Stimulated activated memory B cell treated with anti-CD40 and anti-IgM and Interleukin-4, amounts not matched to agents 10 μg/mL and 1 μg/mL and 100 μg/mL, for 72 hours (primary cell): ENCODE results near the gene PSME1.
"Not testable (repeated sequence)": the region's sequence is repeated elsewhere in the genome, so short reads cannot be mapped to it uniquely, and the experiment has no call there.

Experiments used
- ATAC-seq: fragments of 150-1000 bp; cut with Tn5 transposase; 2 replicates; pipeline ENCODE4 v1.10.0; 2021
- H3K27ac Mint-ChIP-seq: one replicate; pipeline ENCODE4 v1.8.0; 2022; ENCODE audit warnings: mild to moderate bottlenecking, mixed read lengths
- H3K27me3 Mint-ChIP-seq: one replicate; pipeline ENCODE4 v1.8.0; 2022; ENCODE audit warnings: mixed read lengths
- H3K36me3 Mint-ChIP-seq: one replicate; pipeline ENCODE4 v1.8.0; 2022; ENCODE audit warnings: mixed read lengths
- H3K4me1 Mint-ChIP-seq: one replicate; pipeline ENCODE4 v1.8.0; 2022; ENCODE audit warnings: mixed read lengths
- H3K4me3 Mint-ChIP-seq: one replicate; pipeline ENCODE4 v1.8.0; 2022; ENCODE audit warnings: mild to moderate bottlenecking, moderate library complexity, mixed read lengths
- H3K9me3 Mint-ChIP-seq: one replicate; pipeline ENCODE4 v1.8.0; 2022; ENCODE audit warnings: mixed read lengths

The PSME1 gene

DNA sequence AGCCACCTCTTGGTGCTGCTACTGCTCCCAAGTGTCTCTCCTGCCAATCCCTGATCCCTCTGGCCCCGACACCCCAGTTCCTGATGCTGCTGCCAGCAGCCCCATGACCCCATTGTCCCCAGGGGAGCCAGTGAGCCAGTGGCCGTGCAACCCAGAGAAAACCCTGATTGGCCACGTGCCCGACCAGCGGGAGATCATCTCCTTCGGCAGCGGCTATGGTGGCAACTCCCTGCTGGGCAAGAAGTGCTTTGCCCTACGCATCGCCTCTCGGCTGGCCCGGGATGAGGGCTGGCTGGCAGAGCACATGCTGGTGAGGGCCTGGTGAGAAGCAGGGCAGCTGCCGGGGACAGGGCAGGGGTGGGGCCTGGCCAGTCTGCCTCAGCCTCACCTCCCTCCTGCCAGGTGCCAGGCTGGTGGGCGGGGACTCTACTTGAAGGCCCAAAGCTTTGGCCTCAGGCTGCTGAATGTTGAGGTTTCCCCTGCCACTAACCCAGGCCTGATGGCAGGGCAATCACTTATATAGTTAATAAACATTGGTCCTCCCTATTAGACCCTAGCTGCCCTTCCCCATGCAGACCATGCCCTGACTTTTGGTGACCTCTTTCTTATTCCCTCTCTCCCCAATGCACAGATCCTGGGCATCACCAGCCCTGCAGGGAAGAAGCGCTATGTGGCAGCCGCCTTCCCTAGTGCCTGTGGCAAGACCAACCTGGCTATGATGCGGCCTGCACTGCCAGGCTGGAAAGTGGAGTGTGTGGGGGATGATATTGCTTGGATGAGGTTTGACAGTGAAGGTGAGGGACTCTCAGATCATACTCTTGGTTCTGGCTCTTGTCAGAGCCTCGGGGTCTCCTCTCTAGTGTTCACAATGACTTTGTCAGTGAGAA lies 36.8 kb upstream of the PSME1 start:
- Mint-ChIP-seq H3K27me3 (no peaks in the 10 kb centered on the region), H3K4me3 (no peak overlapping the region), H3K27ac (no peak overlapping the region), H3K4me1 (peaks cover 21% of the 10 kb centered on the region), H3K9me3 (no peaks in the 10 kb centered on the region), H3K36me3 (peaks cover 30% of the 10 kb centered on the region)
- ATAC-seq = no peak

- no peaks in the 10 kb centered on the region for H3K9me3 Mint-ChIP-seq
- no peak overlapping the region for H3K27ac Mint-ChIP-seq
- peaks cover 38% of the 10 kb centered on the region for H3K36me3 Mint-ChIP-seq
- no peak for ATAC-seq
- H3K4me1 Mint-ChIP-seq = peaks cover 14% of the 10 kb centered on the region
- H3K4me3 Mint-ChIP-seq = no peak overlapping the region
- H3K27me3 Mint-ChIP-seq = no peaks in the 10 kb centered on the region
Observed at GRCh38 chr14:24100197-24100981, 35.6 kb upstream of the PSME1 start.

- Mint-ChIP-seq H3K36me3 (peaks cover 37% of the 10 kb centered on the region), H3K27ac (no peak overlapping the region), H3K4me3 (no peak overlapping the region), H3K9me3 (no peaks in the 10 kb centered on the region), H3K4me1 (peaks cover 11% of the 10 kb centered on the region), H3K27me3 (no peaks in the 10 kb centered on the region)
- no peak for ATAC-seq
Observed at GRCh38 chr14:24100982-24101494, 35.0 kb upstream of the PSME1 start.

GRCh38 chr14:24102357-24103048 lies 33.5 kb upstream of the PSME1 start:
- ATAC-seq = no peak
- no peak overlapping the region for H3K4me3 Mint-ChIP-seq
- H3K9me3 Mint-ChIP-seq = no peaks in the 10 kb centered on the region
- peaks cover 37% of the 10 kb centered on the region for H3K36me3 Mint-ChIP-seq
- no peaks in the 10 kb centered on the region for H3K27me3 Mint-ChIP-seq
- no peak overlapping the region for H3K27ac Mint-ChIP-seq
- H3K4me1 Mint-ChIP-seq = peaks cover 6% of the 10 kb centered on the region

DNA sequence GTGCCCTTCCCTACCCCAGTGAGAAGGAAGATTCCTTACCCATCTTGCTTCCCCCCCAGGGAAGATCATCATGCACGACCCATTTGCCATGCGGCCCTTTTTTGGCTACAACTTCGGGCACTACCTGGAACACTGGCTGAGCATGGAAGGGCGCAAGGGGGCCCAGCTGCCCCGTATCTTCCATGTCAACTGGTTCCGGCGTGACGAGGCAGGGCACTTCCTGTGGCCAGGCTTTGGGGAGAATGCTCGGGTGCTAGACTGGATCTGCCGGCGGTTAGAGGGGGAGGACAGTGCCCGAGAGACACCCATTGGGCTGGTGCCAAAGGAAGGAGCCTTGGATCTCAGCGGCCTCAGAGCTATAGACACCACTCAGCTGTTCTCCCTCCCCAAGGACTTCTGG lies 32.5 kb upstream of the PSME1 start:
- Mint-ChIP-seq H3K4me1 (peaks cover 7% of the 10 kb centered on the region), H3K9me3 (no peaks in the 10 kb centered on the region), H3K27ac (no peak overlapping the region), H3K27me3 (no peaks in the 10 kb centered on the region), H3K4me3 (no peak overlapping the region), H3K36me3 (peaks cover 37% of the 10 kb centered on the region)
- ATAC-seq = no peak

DNA sequence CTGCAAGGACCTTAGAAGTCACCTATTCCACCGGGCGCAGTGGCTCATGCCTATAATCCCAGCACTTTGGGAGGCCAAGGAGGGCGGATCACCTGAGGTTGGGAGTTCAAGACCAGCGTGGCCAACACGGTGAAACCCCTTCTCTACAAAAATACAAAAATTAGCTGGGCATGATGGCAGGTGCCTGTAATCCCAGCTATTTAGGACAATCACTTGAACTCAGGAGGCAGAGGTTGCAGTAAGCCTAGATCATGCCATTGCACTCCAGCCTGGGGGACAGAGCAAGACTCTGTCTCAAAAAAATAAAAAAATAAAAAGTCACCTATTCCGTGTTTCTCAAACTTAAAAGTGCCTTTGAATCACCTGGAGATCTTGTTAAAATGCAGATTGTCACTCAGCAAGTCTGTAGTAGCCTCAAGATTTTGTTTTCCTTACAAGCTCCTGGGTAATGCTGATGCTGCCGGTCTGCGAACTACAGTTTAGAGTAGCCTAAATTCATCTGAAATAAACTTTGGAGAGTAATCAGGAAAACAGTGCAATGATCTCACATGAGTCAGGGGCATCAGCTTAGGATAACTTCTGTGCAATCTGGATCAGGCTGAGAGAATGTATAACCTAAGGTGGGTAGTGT lies 30.3 kb upstream of the PSME1 start:
- Mint-ChIP-seq H3K4me1 (peaks cover 14% of the 10 kb centered on the region), H3K27ac (peak overlapping the region; percentile 53), H3K36me3 (peaks cover 29% of the 10 kb centered on the region)
- not testable (repeated sequence) for H3K27me3 Mint-ChIP-seq, H3K4me3 Mint-ChIP-seq, H3K9me3 Mint-ChIP-seq, ATAC-seq

DNA sequence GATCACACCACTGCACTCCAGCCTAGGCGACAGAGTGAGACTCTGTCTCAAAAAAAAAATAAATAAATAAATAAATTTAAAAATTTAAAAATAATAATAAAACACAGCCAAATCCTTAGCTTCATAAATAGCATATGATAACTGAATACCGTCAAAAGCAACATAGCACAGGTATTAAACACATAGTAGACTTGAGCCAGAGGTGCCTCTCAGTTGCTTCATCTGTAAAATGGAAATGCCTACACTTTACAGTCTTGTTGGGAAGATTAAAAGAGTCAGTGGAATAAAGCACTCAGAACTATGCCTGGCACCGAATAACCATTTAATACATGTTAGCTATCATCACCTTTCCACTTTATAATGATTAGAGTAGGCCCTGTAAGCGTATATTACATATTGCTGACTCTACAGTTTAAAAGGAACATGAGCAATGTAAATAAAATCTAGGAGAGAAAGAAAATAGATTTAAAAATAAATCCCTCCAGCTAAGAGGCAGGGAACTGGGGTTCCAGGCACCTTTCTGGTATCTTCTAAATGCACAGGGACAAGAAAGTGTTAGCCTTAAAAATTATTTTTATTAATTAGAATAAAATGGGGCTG lies 29.2 kb upstream of the PSME1 start:
- peak overlapping the region; percentile 53 for H3K27ac Mint-ChIP-seq
- H3K27me3 Mint-ChIP-seq = no peaks in the 10 kb centered on the region
- ATAC-seq = no peak
- H3K4me1 Mint-ChIP-seq = peaks cover 14% of the 10 kb centered on the region
- peaks cover 29% of the 10 kb centered on the region for H3K36me3 Mint-ChIP-seq
- no peak overlapping the region for H3K4me3 Mint-ChIP-seq
- no peaks in the 10 kb centered on the region for H3K9me3 Mint-ChIP-seq

GRCh38 chr14:24108336-24108874 lies 27.6 kb upstream of the PSME1 start:
- H3K9me3 Mint-ChIP-seq = no peaks in the 10 kb centered on the region
- peaks cover 14% of the 10 kb centered on the region for H3K4me1 Mint-ChIP-seq
- no peaks in the 10 kb centered on the region for H3K27me3 Mint-ChIP-seq
- H3K4me3 Mint-ChIP-seq = no peak overlapping the region
- ATAC-seq = no peak
- peaks cover 18% of the 10 kb centered on the region for H3K36me3 Mint-ChIP-seq
- peak overlapping the region; percentile 84 for H3K27ac Mint-ChIP-seq

- H3K27ac Mint-ChIP-seq = no peak overlapping the region
Observed at GRCh38 chr14:24110060-24110459, 25.9 kb upstream of the PSME1 start.

DNA sequence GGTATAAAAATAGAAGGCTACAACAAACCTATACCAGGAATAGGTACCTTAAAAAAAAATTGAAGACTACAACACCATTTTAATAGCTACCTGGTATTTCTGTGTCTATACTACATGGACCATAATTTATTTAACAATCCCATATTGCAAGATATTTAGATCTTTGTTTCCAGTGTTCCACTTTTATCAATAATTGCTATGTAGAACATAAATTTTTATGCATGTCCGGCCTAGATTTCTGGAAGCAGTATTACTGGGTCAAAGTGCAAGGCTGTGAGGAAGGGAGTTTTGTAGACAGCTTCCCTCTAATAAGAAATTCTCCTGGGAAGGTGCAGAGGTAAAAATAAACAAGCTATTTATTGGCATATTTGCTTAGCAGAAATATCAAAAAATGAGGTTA lies 25.5 kb upstream of the PSME1 start:
- no peaks in the 10 kb centered on the region for H3K27me3 Mint-ChIP-seq
- H3K27ac Mint-ChIP-seq = no peak overlapping the region
- H3K4me3 Mint-ChIP-seq = no peak overlapping the region
- peaks cover 19% of the 10 kb centered on the region for H3K4me1 Mint-ChIP-seq
- no peak for ATAC-seq
- H3K36me3 Mint-ChIP-seq = peaks cover 4% of the 10 kb centered on the region
- H3K9me3 Mint-ChIP-seq = no peaks in the 10 kb centered on the region

More at GRCh38 chr14:24110060-24110459, 25.9 kb upstream of the PSME1 start:
- Mint-ChIP-seq H3K27me3 (no peaks in the 10 kb centered on the region), H3K4me1 (peaks cover 14% of the 10 kb centered on the region), H3K36me3 (peaks cover 2% of the 10 kb centered on the region), H3K9me3 (no peaks in the 10 kb centered on the region), H3K4me3 (no peak overlapping the region)
- no peak for ATAC-seq

DNA sequence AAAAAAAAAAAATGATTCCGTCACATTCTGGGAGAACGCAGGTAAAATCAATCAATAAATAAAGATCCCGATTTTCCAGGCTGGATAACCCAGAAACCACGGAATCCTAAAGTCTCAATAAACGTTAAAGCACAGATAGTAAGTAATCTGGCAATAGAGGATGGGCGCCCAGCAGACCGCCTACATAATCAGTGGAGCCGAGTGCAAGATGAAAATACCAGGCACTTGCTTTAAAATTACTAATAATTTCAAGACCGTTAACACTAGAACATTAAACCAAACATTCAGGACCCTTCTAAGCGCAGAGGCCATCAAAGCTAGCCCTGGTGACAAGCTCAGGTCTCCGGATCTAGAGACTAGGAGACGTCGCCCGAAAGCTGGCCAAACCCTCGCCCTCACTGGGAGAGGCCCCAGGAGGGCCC lies 22.6 kb upstream of the PSME1 start:
- Mint-ChIP-seq H3K4me3 (peak overlapping the region; percentile 98), H3K9me3 (no peaks in the 10 kb centered on the region), H3K27ac (peak overlapping the region; percentile 99), H3K27me3 (no peaks in the 10 kb centered on the region), H3K4me1 (peaks cover 37% of the 10 kb centered on the region), H3K36me3 (peaks cover 27% of the 10 kb centered on the region)
- no peak for ATAC-seq

- H3K4me1 Mint-ChIP-seq = peaks cover 36% of the 10 kb centered on the region
- H3K27me3 Mint-ChIP-seq = no peaks in the 10 kb centered on the region
- H3K4me3 Mint-ChIP-seq = peak overlapping the region; percentile 98
- peak; percentile 57 for ATAC-seq
- peaks cover 33% of the 10 kb centered on the region for H3K36me3 Mint-ChIP-seq
- H3K27ac Mint-ChIP-seq = peak overlapping the region; percentile 99
- H3K9me3 Mint-ChIP-seq = no peaks in the 10 kb centered on the region
Observed at GRCh38 chr14:24113801-24114531, 22.0 kb upstream of the PSME1 start.

DNA sequence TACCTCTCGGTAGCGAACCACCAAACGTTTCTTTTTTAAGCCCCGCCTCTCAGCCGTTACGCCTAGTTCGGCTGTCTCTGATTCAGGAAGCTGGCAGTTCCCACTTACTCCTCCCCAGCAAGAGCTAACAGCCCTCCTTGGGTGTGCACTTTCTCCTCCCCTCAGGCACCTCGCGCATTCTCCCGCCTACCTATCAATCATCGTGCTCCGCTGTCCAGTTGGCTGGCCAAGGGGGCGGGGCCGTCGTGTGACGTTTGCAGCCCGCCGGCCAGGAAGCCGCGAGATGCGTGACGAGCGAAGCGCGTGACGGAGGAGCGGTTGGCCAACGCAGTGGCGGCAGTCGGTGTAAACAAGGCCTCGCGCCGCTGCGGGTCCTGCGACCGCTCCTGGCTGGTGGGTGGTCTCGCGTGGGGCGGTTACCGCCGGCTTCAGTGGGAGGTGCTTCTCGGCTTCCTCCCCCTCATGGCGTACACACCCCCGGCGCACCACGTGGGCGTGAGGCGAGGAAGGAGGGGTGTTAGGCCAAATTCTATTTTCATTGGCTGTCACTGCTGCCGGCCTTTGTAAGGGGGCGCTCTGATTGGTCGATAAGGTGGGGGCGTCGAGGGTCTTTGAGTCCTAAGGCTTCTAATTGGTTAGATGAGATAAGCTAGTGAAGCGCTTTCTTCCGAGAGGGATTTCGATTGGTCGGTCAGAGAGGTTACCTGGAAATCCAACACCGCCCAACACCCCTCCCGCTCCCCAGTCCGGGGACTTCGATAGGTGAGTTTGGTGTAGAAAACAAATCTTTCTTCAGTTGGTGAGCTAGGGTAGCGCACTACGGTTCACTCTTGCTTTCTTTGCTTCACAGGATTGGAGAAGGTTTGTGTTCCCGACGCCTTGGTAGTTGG lies 21.2 kb upstream of the PSME1 start, which contains the start of the genes DCAF11 and NRL:
Gene DCAF11, plus strand, starts transcription at position 246 of the 890 bp plus-strand sequence. CDS start 818 bp downstream, outside the sequence.
Gene NRL, minus strand, starts transcription at position 418 of the 890 bp plus-strand sequence. CDS start 32,101 bp downstream, outside the sequence.
- H3K27me3 Mint-ChIP-seq = no peaks in the 10 kb centered on the region
- peak; percentile 96 for ATAC-seq
- peak within 1 kb of the TSS; percentile 99 for H3K27ac Mint-ChIP-seq
- peak within 1 kb of the TSS; percentile 98 for H3K4me3 Mint-ChIP-seq
- no peaks in the 10 kb centered on the region for H3K9me3 Mint-ChIP-seq
- H3K36me3 Mint-ChIP-seq = peaks cover 41% of the 10 kb centered on the region
- H3K4me1 Mint-ChIP-seq = peaks cover 35% of the 10 kb centered on the region
